Raji (cell line): ENCODE measurements around the gene MRPL54.

ENCODE experiments used
- POLR2A ChIP-seq: IDR thresholded peaks from 2 replicates; pipeline ENCODE4 v1.6.1; 2011; ENCODE audit warnings: low read depth, low read length, control low read depth; ENCODE audit not compliant: insufficient read depth

Gene MRPL54

DNA sequence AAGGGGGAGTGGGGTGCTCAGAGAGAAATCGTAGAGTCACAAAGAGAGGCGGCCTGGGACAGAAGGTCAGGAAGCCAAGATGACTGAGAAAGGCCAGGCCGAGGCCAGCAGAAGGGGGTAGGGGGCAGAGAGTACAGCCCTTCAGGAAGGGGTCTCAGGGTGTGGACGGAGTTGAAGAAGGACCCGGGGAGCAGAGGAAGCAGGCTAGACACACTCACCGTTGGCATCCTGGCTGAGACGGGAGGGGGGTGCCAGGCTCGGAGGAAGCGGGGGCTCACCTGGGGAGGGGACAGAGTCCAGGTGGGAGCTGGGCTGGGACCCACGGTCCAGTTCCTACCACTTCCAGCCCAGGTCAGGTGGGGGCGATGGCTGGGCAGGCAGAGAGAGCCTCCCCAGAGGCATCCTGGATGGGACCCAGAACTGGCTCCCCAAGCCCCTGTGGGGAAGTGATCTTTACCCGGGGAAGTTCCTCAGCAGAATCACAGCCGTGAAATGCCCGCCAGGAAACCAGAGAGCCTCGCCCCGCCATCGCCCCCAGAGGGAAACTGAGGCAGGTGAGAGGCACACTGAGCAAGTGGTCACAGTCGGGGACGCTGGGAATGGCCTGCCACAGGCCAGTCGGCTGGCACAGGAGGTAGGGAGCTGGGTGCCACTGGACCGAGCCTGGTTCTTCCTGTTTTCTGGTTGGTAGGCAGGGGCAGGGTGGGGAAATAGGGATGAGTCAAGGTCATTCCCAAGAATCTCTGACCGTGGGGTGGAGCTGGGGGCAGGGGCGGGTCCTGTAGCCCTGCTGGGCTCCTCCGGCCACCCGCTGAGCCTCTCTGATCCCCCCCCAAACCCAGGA, 22.3 kb downstream of the MRPL54 start:
- no peak for TF ChIP-seq POLR2A

DNA sequence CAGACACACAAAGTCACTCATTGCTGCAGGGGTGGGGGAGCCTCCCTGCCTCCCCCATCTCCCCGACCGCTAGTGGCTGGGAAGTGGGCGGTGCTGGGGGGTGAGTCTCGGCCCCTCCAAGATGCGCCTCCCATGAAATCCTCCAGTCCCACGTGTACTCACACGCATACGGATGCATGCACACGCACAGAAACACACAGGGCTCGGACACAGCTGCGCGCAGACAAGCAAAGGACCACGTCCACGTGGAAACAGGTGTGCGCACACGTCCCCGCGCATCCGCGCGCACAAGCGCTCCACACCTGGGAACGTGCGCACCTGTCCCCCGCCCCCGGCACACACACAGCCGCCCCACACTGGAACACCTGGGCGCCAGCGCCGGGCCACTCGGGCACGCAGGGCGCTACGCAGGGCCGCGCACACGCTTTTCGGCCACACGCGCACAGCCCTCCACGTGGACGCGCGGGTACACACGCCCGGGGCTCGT, 23.0 kb downstream of the MRPL54 start:
- no peak for TF ChIP-seq POLR2A

GRCh38 chr19:3785938-3786824, 23.7 kb downstream of the MRPL54 start, which contains the start of gene MATK:
Gene MATK (minus strand): TSS chr19:3786381. CDS start chr19:3785135, 1,246 bp downstream.
- no peak for TF ChIP-seq POLR2A

- no peak for TF ChIP-seq POLR2A
These were observed 26.7 kb downstream of the MRPL54 start for GRCh38 chr19:3788996-3789778.

- no peak for TF ChIP-seq POLR2A
These were observed 27.8 kb downstream of the MRPL54 start for GRCh38 chr19:3790209-3790734.

DNA sequence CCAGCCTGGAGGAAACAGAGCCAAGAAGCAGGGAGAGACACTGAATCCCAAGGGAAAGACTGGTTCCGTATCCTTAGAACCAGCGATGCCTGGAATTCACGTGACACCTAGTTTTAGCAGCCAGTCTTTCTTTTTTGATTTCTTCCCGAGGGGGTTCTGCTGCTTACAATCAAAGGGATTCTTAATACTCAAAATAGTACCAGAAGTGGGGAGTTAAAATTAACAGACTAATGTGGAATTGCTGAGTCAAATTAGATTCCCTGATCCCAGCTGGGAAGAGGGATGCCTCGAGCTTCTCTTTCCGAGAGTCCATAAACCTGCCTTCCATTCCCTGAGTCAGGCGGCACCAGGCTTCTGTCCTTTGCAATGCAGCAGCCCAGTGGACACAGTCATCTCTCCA, 28.5 kb downstream of the MRPL54 start:
- TF ChIP-seq POLR2A: no peak

GRCh38 chr19:3792114-3792513, 29.6 kb downstream of the MRPL54 start:
- no peak for TF ChIP-seq POLR2A

DNA sequence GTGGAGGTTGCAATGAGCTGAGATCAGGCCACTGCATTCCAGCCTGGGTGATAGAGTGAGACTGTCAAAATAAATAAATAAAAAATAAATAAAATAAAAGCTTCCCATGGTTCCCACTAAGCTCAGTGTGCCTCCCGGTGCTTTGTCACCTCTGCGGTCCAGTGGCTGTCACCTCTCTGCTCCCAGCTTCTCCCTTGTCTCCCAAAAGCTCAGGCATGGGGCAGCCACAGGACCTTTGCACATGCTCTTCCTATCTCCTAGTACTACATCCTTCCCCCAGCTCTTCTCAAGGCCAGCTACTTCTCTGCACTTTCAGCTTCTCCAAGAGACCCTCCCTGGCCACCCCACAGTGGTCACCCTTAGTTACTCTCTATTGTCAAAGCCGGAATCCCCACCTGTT, 31.3 kb downstream of the MRPL54 start:
- no peak for TF ChIP-seq POLR2A

GRCh38 chr19:3796358-3796757, 33.9 kb downstream of the MRPL54 start:
- no peak for TF ChIP-seq POLR2A

DNA sequence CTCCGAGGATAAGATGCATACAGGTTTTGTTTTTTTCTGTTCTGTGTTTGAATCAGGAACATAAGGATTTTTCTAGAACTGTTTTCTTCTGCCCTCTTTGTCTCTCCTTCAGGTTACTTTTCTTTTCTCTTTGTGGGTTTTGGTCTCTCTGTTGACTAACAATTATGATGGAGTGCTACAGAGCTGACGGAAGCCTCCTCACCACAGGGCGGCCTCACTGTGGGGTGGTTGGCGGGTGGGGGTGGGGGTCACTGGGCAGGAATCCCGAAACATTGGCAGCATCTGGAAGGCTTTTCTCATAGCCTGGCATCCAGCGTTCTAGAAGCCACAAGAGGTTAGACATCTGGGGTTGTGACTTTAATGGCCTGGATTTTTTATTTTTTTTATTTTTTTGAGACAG, 35.7 kb downstream of the MRPL54 start:
- no peak for TF ChIP-seq POLR2A

DNA sequence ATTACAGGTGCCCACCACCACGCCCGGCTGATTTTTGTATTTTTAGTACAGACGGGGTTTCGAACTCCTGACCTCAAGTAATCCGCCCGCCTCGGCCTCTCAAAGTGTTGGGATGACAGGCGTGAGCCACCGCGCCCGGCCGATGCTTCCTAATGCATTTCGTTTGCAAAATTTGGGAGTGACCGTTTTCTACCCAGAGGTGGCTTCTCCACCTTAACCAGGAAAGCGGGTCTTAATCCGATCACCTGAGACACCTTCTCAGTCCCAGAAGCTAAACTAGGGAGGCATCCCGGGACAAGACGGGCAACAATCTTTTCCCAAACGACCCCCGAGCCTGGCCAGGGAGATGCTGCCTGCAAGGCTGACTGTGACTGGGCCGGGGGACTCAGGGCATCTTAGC, 38.5 kb downstream of the MRPL54 start:
- TF ChIP-seq POLR2A: no peak

DNA sequence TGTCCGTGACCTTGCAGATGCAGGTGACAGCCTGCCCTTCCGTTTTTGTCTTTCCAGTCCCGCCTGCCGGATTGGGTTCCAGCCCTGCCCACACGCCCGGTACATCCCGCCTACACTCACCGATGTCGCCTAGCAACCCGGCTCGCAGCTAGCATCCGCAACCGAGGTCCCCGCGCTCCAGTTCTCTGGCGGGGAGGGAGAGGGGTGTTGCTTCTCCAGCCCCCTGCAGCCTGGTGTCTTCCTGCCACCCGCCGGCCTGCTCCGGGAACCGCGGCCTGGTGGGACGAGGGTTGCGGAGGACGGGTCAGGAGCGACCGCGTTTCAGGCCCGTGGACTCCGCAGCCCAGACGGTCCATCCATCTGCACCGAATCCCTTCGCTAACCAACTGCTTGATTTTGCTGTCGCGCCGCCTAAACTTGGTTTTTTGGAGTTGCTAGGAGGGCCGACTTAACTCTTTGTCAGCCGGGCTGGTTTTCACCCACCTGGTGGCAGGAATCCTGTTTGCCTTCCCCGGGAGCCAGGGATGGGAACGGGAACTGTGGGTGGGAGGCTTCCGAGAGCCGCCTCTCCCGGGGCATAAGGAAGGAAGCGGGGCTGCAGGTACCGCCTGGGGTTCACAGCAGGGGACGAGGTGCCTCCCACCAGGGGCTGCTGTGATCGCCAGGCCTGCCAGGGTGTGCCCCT, 39.1 kb downstream of the MRPL54 start:
- TF ChIP-seq POLR2A: no peak

GRCh38 chr19:3803114-3803888, 40.8 kb downstream of the MRPL54 start:
- no peak for TF ChIP-seq POLR2A
